ENCODE measurements around the gene CNN1. TPM values are rescaled to one million over a fixed set of nuclear protein-coding genes. Genes with fewer than 3 reads are reported as not detected.

CNN1 gene
- total RNA-seq, 4 donors from 2014 or later, result 0.92 to 6.7 (median 3.9) TPM

Small RNAs within 50 kb of the gene (microRNA-seq; reads per million reads assigned to microRNA genes)
- gene MIR7974 (ENCODE audit: borderline replicate concordance in 2 of 2), result 0 reads per million in 2 donors

Other genes with a start within 250 kb of the CNN1 start
- not detected for gene TSPAN16, start 242.7 kb upstream of the CNN1 start, total RNA-seq
- 1 to 10 TPM; 1.5 to 3.9 (median 2.4) TPM for gene RAB3D, start 199.2 kb upstream of the CNN1 start, total RNA-seq
- 100 to 1,000 TPM; 159 to 284 (median 164) TPM for gene TMEM205, start 192.6 kb upstream of the CNN1 start, total RNA-seq
- 1 to 10 TPM in 3 of 4 donors, under 1 TPM in 1; 0.85 to 9.2 (median 2.0) TPM for gene CCDC159, start 192.3 kb upstream of the CNN1 start, total RNA-seq
- 10 to 100 TPM; 18.6 to 46.2 (median 36.9) TPM for gene PLPPR2, start 183.4 kb upstream of the CNN1 start, total RNA-seq
- 1 to 10 TPM in 3 of 4 donors, under 1 TPM in 1; 0.51 to 1.7 (median 1.2) TPM for gene SWSAP1, start 164.2 kb upstream of the CNN1 start, total RNA-seq
- gene EPOR, start 154.5 kb upstream of the CNN1 start, total RNA-seq, result 1 to 10 TPM; 1.3 to 6.0 (median 2.2) TPM
- 1 to 10 TPM in 2 of 4 donors, under 1 TPM in 2; 0.33 to 7.0 (median 1.3) TPM for gene RGL3, start 119.5 kb upstream of the CNN1 start, total RNA-seq
- not detected for gene ODAD3, start 103.7 kb upstream of the CNN1 start, total RNA-seq
- gene PRKCSH, start 103.2 kb upstream of the CNN1 start, total RNA-seq, result 10 to 100 TPM; 31.6 to 54.2 (median 50.6) TPM
- not detected for gene ELAVL3, start 57.8 kb upstream of the CNN1 start, total RNA-seq
- gene ZNF653, start 33.0 kb upstream of the CNN1 start, total RNA-seq, result 10 to 100 TPM in 2 of 4 donors, 1 to 10 TPM in 2; 5.6 to 25.8 (median 10.1) TPM
- 100 to 1,000 TPM in 3 of 4 donors, 10 to 100 TPM in 1; 82.9 to 199 (median 129) TPM for gene ECSIT, start 9.7 kb upstream of the CNN1 start, total RNA-seq
- gene ELOF1, start 20.4 kb downstream of the CNN1 start, total RNA-seq, result 10 to 100 TPM; 21.5 to 37.5 (median 27.2) TPM
- 1 to 10 TPM; 1.3 to 5.9 (median 2.6) TPM for gene ACP5, start 38.8 kb downstream of the CNN1 start, total RNA-seq
- 1 to 10 TPM; 2.3 to 4.5 (median 3.7) TPM for gene ZNF627, start 58.6 kb downstream of the CNN1 start, total RNA-seq
- 1 to 10 TPM; 1.4 to 4.1 (median 2.6) TPM for gene ZNF823, start 200.1 kb downstream of the CNN1 start, total RNA-seq
- 1 to 10 TPM; 1.1 to 7.6 (median 2.9) TPM for gene ZNF441, start 228.1 kb downstream of the CNN1 start, total RNA-seq